Endothelial cell (in vitro differentiated cells): Measurements from ENCODE around the gene ASPHD2. TPM values are rescaled to one million over a fixed set of nuclear protein-coding genes. Genes with fewer than 3 reads are reported as not detected.

Experiments used
- DNase-seq: peaks from one replicate; pipeline ENCODE4 v3.0.0; 2021; ENCODE audit warnings: low spot score
- H3K27ac Mint-ChIP-seq: one replicate; pipeline ENCODE4 v1.8.0; 2021; ENCODE audit warnings: mixed read lengths, inconsistent platforms; ENCODE audit not compliant: unreplicated experiment
- H3K27me3 Mint-ChIP-seq: one replicate; pipeline ENCODE4 v1.8.0; 2021; ENCODE audit warnings: mild to moderate bottlenecking, moderate library complexity, mixed read lengths, inconsistent platforms; ENCODE audit not compliant: unreplicated experiment
- H3K36me3 Mint-ChIP-seq: one replicate; pipeline ENCODE4 v1.8.0; 2021; ENCODE audit warnings: mild to moderate bottlenecking, low read depth, mixed read lengths, inconsistent platforms; ENCODE audit not compliant: unreplicated experiment
- H3K4me1 Mint-ChIP-seq: one replicate; pipeline ENCODE4 v1.8.0; 2021; ENCODE audit warnings: mild to moderate bottlenecking, mixed read lengths, inconsistent platforms; ENCODE audit not compliant: unreplicated experiment
- H3K4me3 Mint-ChIP-seq: one replicate; pipeline ENCODE4 v1.8.0; 2021; ENCODE audit warnings: mild to moderate bottlenecking, mixed read lengths, inconsistent platforms; ENCODE audit not compliant: unreplicated experiment
- H3K9me3 Mint-ChIP-seq: one replicate; pipeline ENCODE4 v1.8.0; 2021; ENCODE audit warnings: mixed read lengths, inconsistent platforms; ENCODE audit not compliant: unreplicated experiment
- CTCF ChIP-seq: fragments of 200-600 bp; sonication (generic); IDR thresholded peaks from one replicate; pipeline ENCODE4 v1.5.0; 2021; ENCODE audit warnings: antibody characterized with exemption; ENCODE audit not compliant: unreplicated experiment
- total RNA-seq: library from RNA; stranded (reverse); fragmentation: NEBNext Ultra II Directional; extraction: Animal tissue kit (Norgen Biotek cat#: 25700); gene quantifications from one replicate; pipeline ENCODE4 v1.2.1, GENCODE V29; 2021; ENCODE audit not compliant: unreplicated experiment

The ASPHD2 gene
- total RNA-seq, 1 donor from 2014 or later = 14.5 TPM

- H3K4me3 Mint-ChIP-seq = no peak overlapping the region
- H3K27me3 Mint-ChIP-seq = peaks cover 3% of the 10 kb centered on the region
- no peak for TF ChIP-seq CTCF
- H3K36me3 Mint-ChIP-seq = peaks cover 22% of the 10 kb centered on the region
- H3K9me3 Mint-ChIP-seq = no peaks in the 10 kb centered on the region
- H3K27ac Mint-ChIP-seq = no peak overlapping the region
- no peak for DNase-seq
- H3K4me1 Mint-ChIP-seq = peaks cover 34% of the 10 kb centered on the region
Observed at GRCh38 chr22:26481694-26482093, 52.6 kb downstream of the ASPHD2 start.

DNA sequence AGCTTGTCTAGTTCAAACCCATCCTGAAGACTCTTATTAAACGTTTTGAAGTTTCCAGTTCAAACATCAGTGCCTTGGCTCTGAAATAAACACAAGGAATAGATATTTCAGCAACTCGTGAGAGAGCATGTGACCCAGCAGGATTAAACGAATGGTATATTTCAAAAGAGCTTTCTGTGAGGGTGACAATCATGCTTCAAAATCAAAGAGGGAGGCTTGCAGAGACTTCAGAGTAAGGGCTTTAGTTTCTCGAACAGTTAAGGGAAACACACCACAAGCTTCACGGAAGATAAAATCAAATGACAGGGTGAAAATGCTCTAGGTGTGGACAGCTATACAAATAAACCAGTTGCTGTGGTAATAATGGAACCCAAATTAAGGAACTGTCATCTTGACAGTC, 53.1 kb downstream of the ASPHD2 start:
- H3K4me1 Mint-ChIP-seq = peaks cover 34% of the 10 kb centered on the region
- peaks cover 17% of the 10 kb centered on the region for H3K36me3 Mint-ChIP-seq
- H3K27me3 Mint-ChIP-seq = peaks cover 3% of the 10 kb centered on the region
- H3K27ac Mint-ChIP-seq = peak overlapping the region; percentile 93
- no peak for DNase-seq
- peak overlapping the region; percentile 93 for H3K4me3 Mint-ChIP-seq
- no peak for TF ChIP-seq CTCF
- H3K9me3 Mint-ChIP-seq = no peaks in the 10 kb centered on the region

- peak overlapping the region; percentile 93 for H3K4me3 Mint-ChIP-seq
- H3K4me1 Mint-ChIP-seq = peaks cover 34% of the 10 kb centered on the region
Observed at GRCh38 chr22:26483043-26483438, 54.0 kb downstream of the ASPHD2 start.

DNA sequence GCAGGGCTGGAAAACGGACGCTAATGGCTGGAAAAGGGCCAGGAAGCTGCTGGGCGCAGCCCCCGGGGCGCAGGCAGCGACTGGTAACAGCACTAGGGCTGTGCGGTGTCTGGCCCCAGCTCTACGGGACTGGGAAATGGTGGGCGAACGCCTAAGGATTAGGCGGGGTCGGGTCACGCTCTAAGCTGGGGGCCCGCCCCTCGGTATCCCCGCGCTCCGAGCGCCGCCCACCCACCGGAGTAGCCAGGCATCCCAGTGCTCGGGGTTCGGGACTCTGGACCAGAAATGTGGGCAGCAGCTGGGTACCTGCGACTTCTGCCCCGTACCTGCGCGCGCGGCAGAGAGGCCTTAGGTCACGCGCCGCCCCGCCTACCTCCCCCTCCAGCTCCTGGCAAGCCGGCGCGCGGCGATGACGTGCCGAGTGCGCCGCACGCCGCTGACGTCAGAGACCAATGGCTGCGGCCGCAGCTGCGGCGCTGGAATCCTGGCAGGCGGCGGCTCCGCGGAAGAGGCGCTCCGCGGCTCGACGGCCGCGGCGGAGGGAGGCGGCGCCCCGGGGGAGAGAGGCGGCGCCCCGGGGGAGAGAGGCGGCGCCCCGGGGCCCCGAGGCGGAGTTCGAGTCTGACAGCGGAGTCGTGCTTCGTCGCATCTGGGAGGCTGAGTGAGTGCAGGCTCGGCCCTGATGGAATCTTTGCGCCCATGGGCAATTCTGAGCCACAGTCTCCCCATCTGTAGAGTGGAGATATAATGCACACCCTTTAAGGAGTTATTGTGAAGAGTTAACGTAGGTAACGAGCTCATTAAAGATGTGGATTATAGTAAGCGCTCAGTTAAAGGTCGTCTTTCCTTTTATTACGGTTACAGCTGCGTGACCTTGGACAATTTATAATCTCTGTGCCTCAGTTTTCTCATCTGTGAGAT, 54.6 kb downstream of the ASPHD2 start, which contains the start of the genes HPS4 and SRRD:
HPS4 (minus strand) TSS at position 345 of the 921 bp plus-strand sequence. CDS start 2,021 bp downstream, outside the sequence.
SRRD (plus strand) TSS at position 439 of the 921 bp plus-strand sequence; CDS start at position 453, 14 bp downstream.
- Mint-ChIP-seq H3K27ac (peak within 1 kb of the TSS; percentile 93), H3K9me3 (no peaks in the 10 kb centered on the region), H3K4me1 (peaks cover 34% of the 10 kb centered on the region), H3K4me3 (peak within 1 kb of the TSS; percentile 93), H3K27me3 (peaks cover 3% of the 10 kb centered on the region), H3K36me3 (peaks cover 15% of the 10 kb centered on the region)
- TF ChIP-seq CTCF = no peak
- peak; percentile 95 for DNase-seq

More at GRCh38 chr22:26483043-26483438, 54.0 kb downstream of the ASPHD2 start:
- DNase-seq = no peak
- TF ChIP-seq CTCF = no peak
- peak overlapping the region; percentile 93 for H3K27ac Mint-ChIP-seq
- H3K27me3 Mint-ChIP-seq = peaks cover 3% of the 10 kb centered on the region
- peaks cover 15% of the 10 kb centered on the region for H3K36me3 Mint-ChIP-seq
- no peaks in the 10 kb centered on the region for H3K9me3 Mint-ChIP-seq

DNA sequence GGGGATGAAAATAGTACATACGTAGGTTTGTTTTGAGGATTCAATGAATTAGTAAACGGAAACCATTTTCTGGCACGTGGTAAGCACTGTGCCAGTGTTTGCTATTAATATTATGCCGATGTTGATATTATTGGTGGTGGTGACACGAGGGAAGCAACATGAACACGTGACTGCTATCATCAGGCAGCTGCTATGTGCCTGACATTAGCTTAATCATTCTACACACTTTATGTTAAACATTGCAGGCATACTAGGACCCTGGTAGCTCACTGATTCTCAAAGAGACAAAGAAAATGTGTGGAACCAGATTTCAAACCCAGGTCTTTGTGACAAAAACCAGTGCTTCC, 55.3 kb downstream of the ASPHD2 start:
- peaks cover 21% of the 10 kb centered on the region for H3K36me3 Mint-ChIP-seq
- peaks cover 3% of the 10 kb centered on the region for H3K27me3 Mint-ChIP-seq
- H3K4me3 Mint-ChIP-seq = peak overlapping the region; percentile 93
- H3K4me1 Mint-ChIP-seq = peaks cover 32% of the 10 kb centered on the region
- TF ChIP-seq CTCF = no peak
- DNase-seq = no peak
- H3K9me3 Mint-ChIP-seq = no peaks in the 10 kb centered on the region
- peak overlapping the region; percentile 82 for H3K27ac Mint-ChIP-seq
